HG02885 (cell line): ENCODE results near the gene DPH2.

Experiments used
- ATAC-seq: cut with Tn5 transposase; IDR thresholded peaks from one replicate; pipeline ENCODE4 v1.9.1; 2021; ENCODE audit warnings: mild to moderate bottlenecking; ENCODE audit not compliant: unreplicated experiment, poor library complexity

The DPH2 gene

DNA sequence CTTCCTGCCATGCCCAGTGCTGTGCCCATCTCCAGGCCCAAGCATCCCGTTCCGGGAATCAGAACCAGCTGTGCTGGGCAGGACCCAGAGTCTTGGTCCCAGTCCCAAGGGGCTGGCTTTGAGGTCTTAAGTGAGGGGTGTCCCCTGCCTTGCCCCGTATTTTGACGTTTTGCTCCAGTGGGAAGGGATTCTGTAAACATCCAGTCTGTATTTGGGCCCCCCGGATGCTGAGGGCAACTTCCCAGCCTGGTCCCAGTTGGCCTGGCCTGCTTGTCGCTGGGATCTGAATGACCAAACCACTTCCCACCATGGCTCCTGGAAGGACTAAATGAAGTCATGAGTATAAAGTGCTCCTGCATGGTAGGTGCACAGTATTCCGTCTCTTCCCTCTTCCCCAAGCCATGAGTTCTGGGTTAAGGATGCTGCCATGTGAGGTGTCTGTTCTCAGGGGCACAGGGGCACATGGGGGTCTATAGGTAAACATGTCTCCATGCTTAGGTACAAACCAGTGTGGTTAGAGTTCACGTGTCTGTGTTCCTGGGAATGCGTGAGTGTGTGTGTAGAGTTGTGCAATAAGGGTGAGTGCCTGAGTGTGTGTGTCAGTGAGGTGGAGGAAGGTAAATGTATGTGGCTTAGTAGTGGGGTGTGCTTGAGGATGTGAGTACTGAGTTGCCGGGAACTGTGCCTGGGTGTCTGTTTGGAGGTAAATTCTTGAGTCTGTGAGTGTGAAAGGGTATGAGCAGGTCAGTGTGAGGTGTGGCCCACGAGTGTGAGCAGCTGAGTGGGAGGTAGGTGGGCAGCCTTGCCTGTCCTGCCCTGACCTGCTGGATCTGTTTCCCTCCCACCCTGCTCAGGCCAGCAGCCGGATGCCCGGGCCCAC is 10.7 kb downstream of the DPH2 start:
- ATAC-seq = no peak

- no peak for ATAC-seq
These were observed 11.3 kb downstream of the DPH2 start for GRCh38 chr1:43981135-43981491.

DNA sequence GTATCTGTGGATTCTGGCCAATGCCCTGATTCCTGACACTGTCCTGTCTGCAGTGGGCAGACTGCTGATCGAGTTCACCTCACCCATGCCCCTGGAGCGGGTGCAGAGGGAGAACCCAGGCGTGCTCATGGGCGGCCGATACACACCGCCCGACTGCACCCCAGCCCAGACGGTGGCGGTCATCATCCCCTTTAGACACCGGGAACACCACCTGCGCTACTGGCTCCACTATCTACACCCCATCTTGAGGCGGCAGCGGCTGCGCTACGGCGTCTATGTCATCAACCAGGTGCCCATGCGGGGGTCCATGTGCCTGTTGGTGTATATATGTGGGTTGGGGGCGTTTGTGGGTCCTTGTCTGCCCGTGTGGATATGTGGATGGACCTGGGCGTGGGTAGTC is 11.8 kb downstream of the DPH2 start:
- no peak for ATAC-seq

GRCh38 chr1:43982241-43982640 is 12.4 kb downstream of the DPH2 start:
- ATAC-seq = no peak

- ATAC-seq = no peak
These were observed 13.0 kb downstream of the DPH2 start for GRCh38 chr1:43982808-43983207.

GRCh38 chr1:43983253-43983899 is 13.6 kb downstream of the DPH2 start:
- no peak for ATAC-seq

- ATAC-seq = no peak
These were observed 15.0 kb downstream of the DPH2 start for GRCh38 chr1:43984855-43985254.

DNA sequence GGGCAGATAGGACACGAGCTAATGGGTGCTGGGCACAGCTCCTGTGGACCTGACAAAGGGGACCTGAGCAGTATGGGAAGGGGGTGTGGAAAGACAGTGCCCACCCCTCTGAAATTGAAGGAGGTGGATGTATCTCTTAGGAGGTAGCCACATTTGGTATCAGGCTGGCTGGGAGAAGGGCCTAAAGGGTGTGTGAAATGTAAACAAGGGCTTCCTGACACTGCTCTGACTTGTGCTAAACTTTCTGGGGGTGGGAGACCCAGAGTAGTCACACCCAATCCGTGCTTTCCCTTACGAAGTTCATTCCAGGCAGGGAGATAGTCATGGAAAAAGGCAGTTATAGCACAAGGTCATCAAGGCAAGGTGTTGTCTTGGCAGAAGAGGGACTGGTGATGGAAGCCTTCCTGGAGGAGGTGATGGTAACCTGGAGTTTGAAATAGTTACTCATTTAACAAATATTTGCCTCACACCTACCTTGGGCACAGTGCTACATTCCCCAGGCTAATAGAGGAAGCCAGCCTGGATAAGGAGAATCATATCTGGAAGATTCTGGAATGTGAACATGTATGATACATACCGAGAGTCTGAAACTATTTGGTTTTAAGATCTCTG is 16.3 kb downstream of the DPH2 start:
- ATAC-seq = no peak

DNA sequence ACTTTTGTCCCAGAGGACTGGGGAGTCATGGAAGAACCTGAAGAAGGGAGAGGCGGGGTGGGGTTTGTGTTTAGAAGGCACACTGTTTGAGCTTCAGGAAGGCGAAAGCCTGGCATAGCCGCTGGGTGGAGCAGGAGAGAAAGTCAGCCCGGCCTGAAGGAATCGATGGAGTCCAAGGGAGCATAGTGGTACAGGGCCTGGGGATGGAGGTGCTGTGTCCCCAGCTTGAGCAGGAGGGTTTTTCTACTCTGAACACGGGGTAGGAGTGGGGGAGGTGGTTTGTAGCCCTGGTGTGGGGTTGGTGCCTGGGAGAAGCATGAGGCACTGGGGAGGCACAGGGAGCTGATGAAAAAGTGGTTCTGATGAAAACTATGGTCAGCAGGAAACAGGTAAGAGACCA is 16.9 kb downstream of the DPH2 start:
- ATAC-seq = no peak

DNA sequence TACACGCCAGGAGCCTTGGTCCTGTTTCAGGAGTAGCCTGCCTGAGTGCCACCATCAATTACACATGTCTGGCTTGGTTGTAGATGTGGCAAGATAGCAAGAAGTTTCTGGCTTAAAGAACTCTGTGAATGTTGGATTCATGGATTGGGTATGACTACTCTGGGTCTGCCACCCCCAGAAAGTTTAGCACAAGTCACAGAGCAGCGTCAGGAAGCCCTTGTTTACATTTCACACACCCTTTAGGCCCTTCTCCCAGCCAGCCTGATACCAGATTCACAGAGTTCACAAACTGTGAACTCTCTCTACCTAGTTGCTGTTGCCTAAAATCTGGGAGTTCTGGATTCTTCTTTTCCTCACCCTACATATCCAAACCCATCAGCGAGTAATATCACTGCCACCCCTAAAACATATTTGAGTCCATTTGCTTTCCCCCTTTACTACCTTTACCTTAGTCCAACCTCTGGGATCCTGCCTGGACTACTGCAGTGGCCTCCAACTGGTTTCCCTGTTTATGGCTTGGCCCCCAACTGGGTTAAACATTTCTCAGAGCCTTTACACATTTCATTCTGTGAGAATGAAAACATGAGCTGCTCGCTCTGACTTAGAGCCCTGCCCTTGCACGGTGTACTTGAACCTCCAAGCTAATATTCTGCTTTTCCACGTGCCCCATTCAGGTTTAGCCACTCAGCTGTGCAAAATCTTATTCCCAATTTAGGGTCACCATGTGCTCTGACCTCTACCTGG is 17.5 kb downstream of the DPH2 start:
- no peak for ATAC-seq

- ATAC-seq = no peak
These were observed 20.7 kb downstream of the DPH2 start for GRCh38 chr1:43990271-43991199.

- no peak for ATAC-seq
These were observed 21.3 kb downstream of the DPH2 start for GRCh38 chr1:43991200-43991475.

- peak; percentile 88 for ATAC-seq
These were observed 21.8 kb downstream of the DPH2 start, which contains the start of gene CCDC24 for GRCh38 chr1:43991476-43992231. Gene CCDC24, plus strand, starts transcription at chr1:43991599. Its CDS starts 280 bp downstream, at chr1:43991879.

DNA sequence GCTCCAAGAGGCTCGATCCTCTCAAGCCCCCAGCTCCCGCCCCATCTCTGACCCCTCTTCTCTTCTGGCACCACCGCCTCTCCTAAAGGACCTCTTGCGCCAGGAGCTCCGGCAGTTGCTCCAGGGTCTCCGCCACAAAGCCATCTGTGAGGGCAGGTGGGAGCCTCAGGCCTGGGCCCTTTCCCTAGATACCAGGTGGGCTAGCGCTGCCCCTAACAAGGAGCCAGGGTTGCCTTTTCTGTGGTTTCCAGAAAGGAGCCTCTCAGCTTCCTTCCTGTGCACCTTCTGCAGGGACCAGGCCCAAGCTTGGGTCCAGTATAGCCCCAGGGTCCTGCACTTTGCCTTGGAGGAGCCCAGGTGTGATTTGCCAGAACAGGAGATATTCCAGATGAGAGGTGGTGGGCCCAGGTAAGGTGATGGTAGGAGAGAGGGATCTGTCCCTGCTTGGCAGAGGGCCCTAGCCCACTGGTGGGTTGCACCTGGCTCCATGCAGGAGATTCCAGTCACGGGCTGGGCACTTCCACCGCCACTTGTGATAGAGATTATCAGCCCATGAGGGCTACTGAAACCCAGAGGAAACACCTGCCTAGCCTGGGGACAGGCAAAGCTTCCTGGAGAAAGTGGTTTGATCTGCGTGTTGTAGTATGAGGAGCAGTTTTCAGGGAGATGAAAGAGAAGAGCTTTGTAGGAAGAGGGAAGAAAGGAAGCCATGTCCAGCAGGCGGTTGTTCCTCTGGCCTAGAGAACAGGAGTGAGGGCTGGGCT is 22.6 kb downstream of the DPH2 start:
- ATAC-seq = no peak

GRCh38 chr1:43993206-43993914 is 23.6 kb downstream of the DPH2 start:
- ATAC-seq = no peak

GRCh38 chr1:43994071-43994470 is 24.3 kb downstream of the DPH2 start:
- ATAC-seq = no peak

DNA sequence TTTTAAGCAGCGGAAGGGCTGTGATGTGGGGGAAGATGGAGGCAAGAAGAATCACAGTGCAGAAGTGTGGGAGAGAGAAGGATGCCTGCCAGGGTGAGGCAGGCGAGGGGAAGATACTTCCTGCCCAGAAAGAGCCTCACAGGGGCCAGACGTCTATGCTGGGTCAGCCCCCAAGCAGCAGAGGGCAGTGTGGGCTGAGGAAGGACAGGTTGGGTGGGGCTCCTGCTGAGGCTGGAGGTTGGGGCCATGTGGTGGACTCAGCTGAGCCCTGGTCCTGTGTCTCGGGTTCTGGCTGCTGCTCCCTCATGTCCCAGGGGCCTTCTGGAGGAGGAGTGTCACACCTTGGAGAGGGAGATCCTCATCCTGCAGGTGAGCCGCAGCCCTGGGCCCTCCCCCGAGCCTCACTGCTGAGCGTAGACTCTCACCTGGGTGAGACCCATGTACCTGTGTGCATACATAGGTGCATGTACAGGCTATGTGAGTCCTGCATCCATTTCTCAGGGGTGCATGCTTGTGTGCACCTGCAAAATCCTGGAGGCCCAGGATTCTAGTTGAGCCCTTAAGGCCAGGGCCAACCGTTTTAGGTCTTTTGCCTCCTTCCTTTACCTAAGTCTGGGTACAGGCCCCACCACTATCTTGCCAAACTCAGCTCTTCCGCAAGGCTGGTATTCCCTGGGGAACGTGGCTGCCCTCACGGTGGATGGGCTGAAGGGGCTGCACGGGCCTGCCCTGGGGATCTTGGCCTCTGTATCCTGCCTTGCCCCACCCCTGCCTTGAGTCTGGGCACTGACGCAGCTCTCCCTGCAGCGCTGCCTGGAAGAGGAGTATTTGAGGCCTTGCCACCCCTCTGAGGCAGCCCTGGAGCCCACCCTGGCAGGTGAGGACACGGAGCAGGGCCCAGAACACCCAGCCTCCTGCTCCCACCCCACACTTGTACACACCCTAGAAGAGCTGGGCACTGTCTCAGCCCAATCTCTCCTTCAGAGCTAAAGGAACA is 25.3 kb downstream of the DPH2 start:
- no peak for ATAC-seq
